ENCODE data around the gene MYOCOS.
A peak's percentile ranks its signal among the peaks of the same experiment; 100 is the strongest.
"Not testable (repeated sequence)": the region's sequence is repeated elsewhere in the genome, so short reads cannot be mapped to it uniquely, and the experiment has no call there.

MYOCOS gene, protein sequence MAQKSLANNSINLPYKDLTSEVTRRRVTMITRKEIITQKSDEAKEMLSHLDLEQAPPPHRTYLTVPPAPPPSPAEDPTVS

GRCh38 chr1:171622152-171622462, at the start of gene MYOCOS:
Gene MYOCOS, plus strand, starts transcription at chr1:171622243. Its CDS starts 1,641 bp downstream, at chr1:171623884.
- no peak for DNase-seq

GRCh38 chr1:171576144-171576543, 45.9 kb upstream of the MYOCOS start:
- DNase-seq: no peak

- peak in 1 of 2 donors; percentile 8 for DNase-seq
Observed at GRCh38 chr1:171581226-171581625, 40.8 kb upstream of the MYOCOS start.

DNA sequence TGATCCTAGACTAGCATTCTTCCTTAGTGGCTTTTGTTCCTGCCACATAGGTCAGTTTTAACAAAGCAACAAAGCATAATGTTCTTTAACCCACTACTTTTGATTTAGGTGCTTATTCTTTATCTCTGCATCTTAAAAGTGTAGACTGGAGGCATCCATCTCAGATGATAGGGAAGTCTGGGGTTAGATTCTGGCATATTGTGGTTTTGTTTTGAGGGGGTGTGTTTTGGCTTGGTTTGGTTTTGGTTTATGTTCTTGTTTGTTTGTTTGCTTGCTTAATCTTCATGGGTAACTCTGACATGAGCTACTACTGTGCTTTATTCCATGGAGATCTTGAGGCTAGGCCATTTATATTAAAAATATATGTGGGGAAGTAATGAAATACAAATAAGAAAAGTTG, 40.3 kb upstream of the MYOCOS start:
- DNase-seq: no peak

DNA sequence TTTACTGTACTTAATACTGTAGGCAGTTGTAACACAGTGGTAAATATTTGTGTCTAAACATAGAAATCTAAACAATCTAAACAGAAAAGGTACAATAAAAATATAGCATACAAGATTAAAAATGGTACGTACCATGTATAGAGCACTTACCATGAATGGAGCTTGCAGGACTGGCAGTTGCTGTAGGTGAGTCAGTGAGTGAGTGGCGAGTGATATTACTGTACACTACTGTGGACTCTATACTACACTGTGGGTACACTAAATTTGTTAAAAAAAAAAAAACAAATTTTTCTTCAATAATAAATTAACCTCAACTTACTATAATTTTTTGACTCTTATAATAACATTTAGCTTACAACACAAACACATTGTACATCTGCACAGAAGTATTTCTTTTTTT, 39.5 kb upstream of the MYOCOS start:
- no peak for DNase-seq

GRCh38 chr1:171583591-171584201, 38.3 kb upstream of the MYOCOS start:
- no peak for DNase-seq

- DNase-seq: no peak
Observed at GRCh38 chr1:171585715-171586114, 36.3 kb upstream of the MYOCOS start.

- no peak for DNase-seq
Observed at GRCh38 chr1:171588230-171588629, 33.8 kb upstream of the MYOCOS start.

DNA sequence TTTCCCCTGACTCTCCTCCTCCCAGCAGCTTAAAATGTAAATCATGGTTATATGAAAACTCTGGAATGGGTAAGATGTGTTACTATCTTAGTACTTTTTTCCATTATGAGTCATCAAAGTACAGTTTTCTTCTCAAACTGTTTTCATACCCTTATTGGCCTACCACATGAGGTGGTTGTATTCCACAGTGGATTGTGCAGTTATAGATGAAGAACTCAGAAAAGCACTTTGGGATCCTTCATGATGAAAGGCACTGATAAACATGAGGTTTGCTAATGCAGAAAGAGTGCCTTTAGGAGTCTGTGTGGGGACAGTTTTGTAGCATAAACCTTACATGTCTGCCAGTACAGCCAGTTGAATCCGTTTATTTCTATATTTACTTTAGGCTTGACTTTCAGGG, 32.0 kb upstream of the MYOCOS start:
- no peak for DNase-seq

DNA sequence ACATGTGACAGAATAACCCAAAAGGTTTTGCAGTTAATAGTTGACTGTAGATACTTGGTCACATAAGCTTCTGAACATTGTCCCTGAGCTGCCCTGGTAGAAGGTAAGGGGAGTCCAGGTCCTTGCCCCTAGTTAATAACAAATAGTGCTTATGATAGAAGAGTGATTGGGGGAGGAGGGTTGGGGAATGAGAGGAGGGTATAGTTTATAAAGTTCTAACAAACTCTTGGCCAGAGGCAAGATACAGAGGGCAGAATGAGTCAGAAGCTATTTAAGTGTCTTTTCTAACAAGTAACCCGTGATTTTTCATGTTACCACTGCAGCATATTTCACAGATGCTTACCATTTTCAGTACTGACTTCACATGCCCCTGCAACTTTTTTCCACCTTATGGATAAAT, 26.7 kb upstream of the MYOCOS start:
- no peak for DNase-seq

DNA sequence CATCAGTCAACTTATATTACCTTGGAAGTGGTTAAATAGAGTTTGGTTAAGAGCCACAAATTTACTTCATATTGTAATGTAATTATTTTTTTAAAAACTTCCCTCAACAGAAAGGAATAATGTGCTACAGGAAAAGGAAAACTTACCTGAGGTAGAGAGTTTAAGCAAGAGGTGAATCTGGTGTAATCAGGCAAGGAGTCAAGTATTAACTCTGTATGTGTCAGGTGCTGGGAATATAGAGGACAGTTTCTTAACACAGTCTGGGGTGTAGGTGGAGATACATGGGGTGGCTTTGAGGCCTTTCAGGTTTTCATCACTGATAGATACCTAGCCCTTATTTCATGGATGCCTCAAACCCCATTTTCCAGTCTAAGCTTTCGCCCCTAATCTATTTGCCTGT, 25.9 kb upstream of the MYOCOS start:
- DNase-seq: no peak

DNA sequence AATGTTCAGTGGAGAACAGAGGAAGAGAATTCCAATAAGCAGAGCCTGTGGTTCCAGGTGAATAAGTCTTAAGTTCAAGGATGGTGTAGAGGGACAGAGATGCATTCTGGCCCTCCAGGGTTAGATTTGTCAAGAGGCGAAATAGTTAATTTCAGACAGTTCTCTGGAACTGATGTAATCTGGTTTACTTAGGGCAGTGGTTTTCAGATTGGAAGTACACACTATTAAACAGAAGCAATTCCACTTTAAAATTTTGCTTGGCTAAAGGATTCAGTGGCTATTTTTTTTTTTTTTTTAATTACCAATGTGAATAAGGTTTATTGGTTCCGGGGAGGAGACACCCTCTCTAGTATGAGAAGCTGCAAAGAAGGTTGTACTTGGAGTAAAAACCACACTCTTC, 25.3 kb upstream of the MYOCOS start:
- no peak for DNase-seq

DNA sequence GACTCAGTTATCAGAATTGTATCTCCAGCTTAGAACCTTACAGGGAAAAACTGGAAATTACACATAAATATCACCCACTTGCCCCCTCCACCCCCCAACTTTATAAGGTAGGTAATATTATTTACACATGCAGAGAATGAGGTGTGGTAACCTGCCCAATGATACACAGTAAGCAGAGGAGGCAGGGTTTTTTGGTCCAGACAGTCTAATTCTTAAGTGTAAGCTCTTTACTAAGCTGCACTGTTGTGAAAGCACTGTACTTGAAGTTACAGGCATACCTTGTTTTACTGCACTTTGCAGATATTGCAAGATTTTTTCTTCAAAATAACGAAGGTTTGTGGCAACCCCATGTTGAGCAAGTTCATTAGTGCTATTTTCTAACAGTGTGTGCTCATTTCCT, 24.8 kb upstream of the MYOCOS start:
- DNase-seq: no peak

DNA sequence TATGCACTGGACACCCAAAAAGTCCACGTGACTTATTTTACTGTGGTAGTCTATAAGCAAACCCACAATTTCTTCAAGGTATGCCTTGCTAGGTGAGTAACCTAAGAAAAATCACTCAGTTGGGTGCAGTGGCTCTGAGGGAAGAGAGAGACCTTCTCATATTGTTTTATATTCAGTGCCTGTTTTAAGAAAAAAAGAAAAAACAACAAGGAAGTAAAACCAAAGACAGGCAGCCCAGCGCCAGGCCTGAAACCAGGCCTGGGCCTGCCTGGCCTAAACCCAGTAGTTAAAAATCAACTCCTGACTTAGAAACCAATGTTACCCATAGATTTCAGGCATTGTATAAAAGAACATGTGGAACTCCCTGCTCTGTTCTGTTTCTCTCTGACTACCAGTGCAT, 21.7 kb upstream of the MYOCOS start:
- DNase-seq: not testable (repeated sequence)

DNA sequence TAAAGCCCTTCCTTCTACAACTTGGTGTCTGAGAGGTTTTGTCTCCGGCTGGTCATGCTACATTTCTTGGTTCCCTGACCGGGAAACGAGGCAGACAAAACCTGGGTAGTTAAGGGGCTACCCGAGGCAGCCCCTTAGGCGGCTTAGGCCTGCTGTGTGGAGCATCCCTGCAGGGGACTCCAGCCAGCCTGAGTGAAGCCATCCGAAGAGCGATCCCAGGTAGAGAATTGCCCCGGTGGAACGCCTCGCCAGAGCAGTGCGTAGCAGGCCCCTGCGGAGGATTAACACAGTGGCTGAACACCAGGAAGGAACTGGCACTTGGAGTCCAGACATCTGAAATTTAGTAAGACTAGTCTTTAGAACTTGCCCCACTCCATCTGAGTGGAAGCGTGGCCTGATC, 21.2 kb upstream of the MYOCOS start:
- no peak for DNase-seq

- not testable (repeated sequence) for DNase-seq
Observed at GRCh38 chr1:171603042-171603441, 19.0 kb upstream of the MYOCOS start.

- DNase-seq: no peak
Observed at GRCh38 chr1:171606402-171606941, 15.6 kb upstream of the MYOCOS start.

DNA sequence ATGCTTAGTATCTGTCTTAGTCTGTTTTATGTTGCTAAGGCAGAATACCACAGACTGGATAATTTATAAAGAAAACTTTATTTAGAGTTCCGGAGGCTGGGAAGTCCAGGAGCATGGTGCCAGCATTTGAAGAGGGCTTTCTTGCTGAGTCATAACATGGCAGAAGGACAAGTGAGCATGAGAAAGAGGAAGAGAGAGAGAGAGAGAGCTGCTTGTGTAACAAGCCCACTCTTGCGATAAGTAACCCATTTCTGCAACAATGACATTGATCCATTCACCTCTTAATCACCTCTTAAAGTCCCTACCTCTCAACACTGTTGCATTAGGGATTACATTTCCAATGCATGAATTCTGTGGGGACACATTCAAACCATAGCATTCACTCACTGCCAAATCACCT, 11.7 kb upstream of the MYOCOS start:
- no peak for DNase-seq

DNA sequence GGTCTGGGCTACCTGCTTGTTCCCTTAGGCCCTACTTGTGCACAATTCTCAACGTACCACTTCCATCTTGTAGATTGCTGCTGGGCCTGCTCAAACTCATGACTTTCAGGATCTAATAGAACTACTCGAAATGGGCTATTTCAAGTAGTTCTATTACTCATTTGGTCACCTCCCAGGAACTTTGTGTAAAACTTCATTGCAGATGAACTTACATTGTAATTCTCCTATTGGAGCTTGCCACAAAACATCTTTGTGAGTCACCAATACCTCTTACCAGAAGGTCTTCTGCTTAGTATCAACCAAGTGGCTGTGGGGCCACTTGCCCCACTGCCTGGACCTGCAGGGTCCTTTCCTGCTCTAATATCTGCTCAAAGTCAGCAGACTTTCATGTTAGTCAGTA, 10.7 kb upstream of the MYOCOS start:
- DNase-seq: no peak

GRCh38 chr1:171613282-171613681, 8.8 kb upstream of the MYOCOS start:
- DNase-seq: no peak

GRCh38 chr1:171615122-171615906, 6.7 kb upstream of the MYOCOS start:
- not testable (repeated sequence) for DNase-seq

- no peak for DNase-seq
Observed at GRCh38 chr1:171616586-171616985, 5.5 kb upstream of the MYOCOS start.

DNA sequence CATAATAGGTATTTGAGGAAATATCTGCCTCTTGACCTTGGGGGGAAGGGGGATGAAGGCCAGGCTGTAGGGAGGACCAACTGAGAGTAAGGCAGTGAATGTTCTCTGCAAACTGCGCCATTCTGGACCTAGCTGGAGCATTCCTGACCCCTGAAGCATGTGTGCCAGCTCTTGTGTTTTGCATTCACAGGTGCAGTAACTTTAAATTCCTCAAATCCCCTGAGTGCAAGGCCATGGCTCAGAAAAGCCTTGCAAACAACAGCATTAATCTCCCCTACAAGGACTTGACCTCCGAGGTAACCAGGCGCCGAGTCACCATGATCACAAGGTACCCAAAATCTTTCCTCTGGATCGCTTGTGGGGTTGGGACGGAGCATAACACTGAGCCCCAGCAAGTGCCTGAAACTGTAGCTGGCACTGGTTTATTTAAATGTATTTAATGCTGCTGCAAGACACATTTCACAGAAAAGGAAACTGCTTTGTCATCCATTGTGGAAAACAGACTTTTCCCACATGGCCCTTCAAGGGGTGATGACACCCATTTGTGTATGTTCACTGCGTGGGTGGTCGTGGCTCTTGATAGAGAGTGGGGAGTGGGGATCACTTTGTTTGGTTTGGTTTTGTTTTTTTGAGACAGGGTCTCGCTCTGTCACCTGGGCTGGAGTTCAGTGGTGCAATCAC, 1.7 kb downstream of the MYOCOS start:
- DNase-seq: no peak

DNA sequence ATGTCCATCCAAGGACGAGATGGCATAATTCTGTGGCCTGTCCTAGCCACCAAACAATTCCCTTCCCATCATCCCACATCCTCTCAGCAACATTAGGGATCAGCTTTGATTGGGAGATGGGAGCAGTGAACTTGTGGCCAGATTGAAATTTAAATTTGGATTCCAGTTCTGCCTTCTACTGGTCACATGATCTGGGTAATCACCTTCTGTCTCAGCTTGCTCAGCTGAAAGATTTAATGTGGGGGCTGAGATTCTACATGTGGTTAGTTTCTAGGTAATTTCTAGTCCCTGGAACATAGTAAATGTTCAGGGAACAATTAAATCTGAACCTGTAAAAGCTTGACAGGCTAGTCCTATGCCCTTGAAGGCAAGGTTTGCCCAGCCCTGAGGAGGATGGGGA, 3.2 kb downstream of the MYOCOS start:
- DNase-seq: no peak

Data from stimulated activated CD4-positive, alpha-beta T cell treated with anti-CD3 and anti-CD28 coated beads, Interleukin-2, amount 100 ng/mL, for 48 hours (primary cell).